NCI-H146 treated with DMSO at 0.1 percent for 48 hours (cell line): ENCODE data around the gene TNFRSF6B.
A peak's percentile ranks its signal among the peaks of the same experiment; 100 is the strongest.
"Not testable (repeated sequence)": the region's sequence is repeated elsewhere in the genome, so short reads cannot be mapped to it uniquely, and the experiment has no call there.

ENCODE experiments used
- DNase-seq: peaks from one replicate; lab custom pipeline; 2025; ENCODE audit not compliant: unreplicated experiment; lab: John Stamatoyannopoulos, UW

Gene TNFRSF6B

DNA sequence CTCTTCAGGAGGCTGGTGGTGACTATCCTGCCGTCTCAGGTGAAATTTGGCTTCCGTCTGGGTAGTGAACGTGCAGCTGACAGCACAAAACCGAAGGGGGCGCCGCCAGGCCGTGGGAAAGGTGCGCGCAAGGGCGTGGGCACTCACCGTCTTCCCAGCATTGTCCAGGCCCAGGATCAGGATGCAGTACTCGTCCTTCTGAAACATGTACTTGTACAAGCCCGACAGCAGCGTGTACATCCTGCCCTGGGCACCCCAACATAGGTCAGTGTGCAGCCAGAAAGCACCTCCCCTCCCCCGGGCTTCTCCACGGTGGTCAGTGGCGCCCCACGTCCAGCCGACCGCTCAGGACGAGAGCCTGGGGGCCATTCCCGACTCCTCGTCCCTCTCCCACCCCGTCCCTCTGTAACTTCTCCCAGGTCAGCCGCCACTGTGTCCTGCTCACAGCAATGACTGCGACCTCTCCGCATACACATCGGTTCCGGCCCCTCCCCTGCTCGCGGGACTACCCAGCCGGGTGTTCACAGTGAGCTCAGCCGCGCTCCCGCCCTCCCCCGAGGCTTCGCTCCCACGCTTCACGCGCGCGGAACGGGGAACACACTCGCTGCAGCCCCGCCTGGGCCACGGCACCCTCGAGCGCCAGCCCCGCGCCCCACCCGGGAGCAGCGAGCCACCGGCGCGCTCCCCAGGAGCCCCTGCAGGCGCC, 10.6 kb downstream of the TNFRSF6B start:
- peak; percentile 18 for DNase-seq

- peak; percentile 87 for DNase-seq
Observed at GRCh38 chr20:63707558-63708300, 11.3 kb downstream of the TNFRSF6B start, which contains the start of the genes ARFRP1 and ZGPAT. Gene ARFRP1, minus strand, starts transcription at chr20:63707976. Its CDS starts 885 bp downstream, at chr20:63707091. Gene ZGPAT, plus strand, starts transcription at chr20:63708039. Its CDS starts 542 bp downstream, at chr20:63708581.

- no peak for DNase-seq
Observed at GRCh38 chr20:63708301-63709148, 12.1 kb downstream of the TNFRSF6B start.

- no peak for DNase-seq
Observed at GRCh38 chr20:63709149-63709527, 12.7 kb downstream of the TNFRSF6B start.

GRCh38 chr20:63711085-63711645, 14.7 kb downstream of the TNFRSF6B start:
- no peak for DNase-seq

DNA sequence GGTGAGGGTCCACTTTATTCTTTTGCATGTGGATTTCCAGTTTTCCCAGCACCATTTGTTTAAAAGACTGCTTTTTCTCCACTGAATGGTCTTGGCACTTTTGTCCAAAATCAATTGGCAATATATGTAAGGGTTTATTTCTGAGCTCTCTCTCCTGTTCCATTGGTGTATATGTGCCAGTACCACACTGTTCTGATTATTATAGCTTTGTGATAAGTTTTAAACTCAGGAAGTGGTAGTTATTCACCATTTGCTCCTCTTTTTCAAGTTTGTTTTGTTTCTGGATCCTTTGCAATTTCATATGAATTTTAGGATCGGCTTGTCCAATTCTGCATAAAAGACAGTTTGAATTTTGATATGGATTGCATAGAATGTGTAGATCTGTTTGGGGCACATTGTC, 15.7 kb downstream of the TNFRSF6B start:
- no peak for DNase-seq

GRCh38 chr20:63714858-63715257, 18.4 kb downstream of the TNFRSF6B start:
- no peak for DNase-seq

GRCh38 chr20:63718996-63719395, 22.5 kb downstream of the TNFRSF6B start:
- no peak for DNase-seq

- DNase-seq, result not testable (repeated sequence)
Observed at GRCh38 chr20:63722967-63723622, 26.6 kb downstream of the TNFRSF6B start.

GRCh38 chr20:63730189-63730733, 33.8 kb downstream of the TNFRSF6B start:
- DNase-seq, result not testable (repeated sequence)

DNA sequence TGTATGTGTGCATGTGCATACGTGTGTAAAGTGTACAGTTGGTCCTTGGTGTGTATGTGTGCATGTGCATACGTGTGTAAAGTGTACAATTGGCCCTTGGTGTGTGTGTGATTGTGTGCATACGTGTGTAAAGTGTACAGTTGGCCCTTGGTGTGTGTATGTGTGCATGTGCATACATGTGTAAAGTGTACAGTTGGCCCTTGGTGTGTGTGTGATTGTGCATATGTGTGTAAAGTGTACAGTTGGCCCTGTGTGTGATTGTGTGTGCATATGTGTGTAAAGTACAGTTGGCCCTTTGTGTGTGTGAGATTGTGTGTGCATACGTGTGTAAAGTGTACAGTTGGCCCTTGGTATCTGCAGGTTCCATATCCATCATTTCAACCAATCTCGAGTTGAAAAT, 35.0 kb downstream of the TNFRSF6B start:
- no peak for DNase-seq

GRCh38 chr20:63732118-63733095, 36.0 kb downstream of the TNFRSF6B start:
- DNase-seq, result no peak

DNA sequence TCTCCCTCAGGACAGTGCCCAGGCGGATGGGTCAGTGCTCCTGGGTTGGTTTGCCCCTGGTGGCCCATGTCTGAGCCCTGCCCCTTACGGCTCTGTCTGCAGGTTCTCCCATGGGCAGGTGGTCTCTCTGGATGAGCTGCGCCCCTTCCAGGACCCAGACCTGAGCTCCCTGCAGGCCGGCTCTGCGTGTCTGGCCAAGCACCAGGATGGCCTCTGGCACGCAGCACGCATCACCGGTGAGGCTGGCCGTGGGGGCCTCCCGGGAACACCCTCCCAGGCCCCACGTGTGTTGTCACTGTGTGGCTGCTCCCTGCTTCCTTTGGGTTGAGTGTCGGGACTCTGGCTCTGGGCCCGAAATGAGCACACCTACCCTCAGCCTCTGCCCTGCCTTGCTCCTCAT, 36.7 kb downstream of the TNFRSF6B start:
- DNase-seq, result no peak

GRCh38 chr20:63733579-63734081, 37.2 kb downstream of the TNFRSF6B start:
- no peak for DNase-seq

GRCh38 chr20:63734111-63734945, 37.9 kb downstream of the TNFRSF6B start:
- DNase-seq, result no peak

DNA sequence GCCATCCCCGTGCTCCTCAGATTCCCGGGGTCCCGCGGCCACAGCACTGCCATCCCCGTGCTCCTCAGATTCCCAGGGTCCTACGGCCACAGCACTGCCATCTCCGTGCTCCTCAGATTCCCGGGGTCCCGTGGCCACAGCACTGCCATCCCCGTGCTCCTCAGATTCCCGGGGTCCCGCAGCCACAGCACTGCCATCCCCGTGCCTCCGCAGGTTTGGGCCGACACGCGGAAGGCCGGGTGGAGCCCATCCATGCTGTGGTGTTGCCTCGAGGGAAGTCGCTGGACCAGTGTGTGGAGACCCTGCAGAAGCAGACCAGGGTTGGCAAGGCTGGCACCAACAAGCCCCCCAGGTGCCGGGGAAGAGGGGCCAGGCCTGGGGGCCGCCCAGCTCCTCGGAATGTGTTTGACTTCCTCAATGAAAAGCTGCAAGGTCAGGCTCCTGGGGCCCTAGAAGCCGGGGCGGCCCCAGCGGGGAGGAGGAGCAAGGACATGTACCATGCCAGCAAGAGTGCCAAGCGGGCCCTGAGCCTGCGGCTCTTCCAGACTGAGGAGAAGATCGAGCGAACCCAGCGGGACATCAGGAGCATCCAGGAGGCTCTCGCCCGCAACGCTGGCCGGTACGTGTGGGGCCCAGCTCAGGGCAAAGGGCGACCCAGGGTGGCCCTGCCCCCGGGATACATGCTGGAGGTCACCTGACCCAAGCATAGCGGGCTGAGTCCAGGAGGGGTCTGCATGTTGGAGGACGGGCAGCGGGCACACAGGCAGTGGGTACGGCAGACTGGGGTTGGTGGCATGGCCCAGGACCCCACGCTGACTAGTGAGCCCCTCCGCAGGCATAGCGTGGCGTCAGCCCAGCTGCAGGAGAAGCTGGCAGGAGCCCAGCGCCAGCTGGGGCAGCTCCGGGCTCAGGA, 38.8 kb downstream of the TNFRSF6B start:
- DNase-seq, result no peak
